Caco-2 (cell line): ENCODE results near the gene MARCHF9. TPM values are rescaled to one million over a fixed set of nuclear protein-coding genes. Genes with fewer than 3 reads are reported as not detected.

Experiments
- BruUV-seq: library from RNA; stranded (reverse); fragments of 400-500 nt; replicated peaks from 2 replicates; lab custom pipeline; 2021; lab: Mats Ljungman, UMichigan
- CTCF ChIA-PET: fragments of 300-600 bp; sonication (Branson Sonifier 250); formaldehyde crosslinking; loops from one replicate; lab custom pipeline; 2022; ENCODE audit warnings: antibody characterized with exemption; lab: Charles Lee
- POLR2A ChIA-PET: fragments of 300-600 bp; sonication (Branson Sonifier 250); formaldehyde crosslinking; loops from one replicate; lab custom pipeline; 2022; ENCODE audit warnings: antibody characterized with exemption; lab: Charles Lee
- DNase-seq, 2 experiments: peaks; one replicate each; pipeline versions ENCODE4 v3.0.0 to v3.0.0-alpha.2; 2020 to 2022
- H3K27me3 ChIP-seq: replicated peaks from 2 replicates; pipeline ENCODE4 v1.6.0; 2011; ENCODE audit warnings: low read length; ENCODE audit not compliant: control insufficient read depth, insufficient read depth
- H3K36me3 ChIP-seq: 2 replicates; pipeline ENCODE4 v1.5.1; 2011; ENCODE audit warnings: low read length; ENCODE audit not compliant: control insufficient read depth, insufficient read depth
- H3K4me1 ChIP-seq: fragments of 250-450 bp; sonication (Bioruptor Pico); 2 replicates; pipeline ENCODE4 v1.5.1; 2020; ENCODE audit warnings: mild to moderate bottlenecking
- H3K4me3 ChIP-seq: 2 replicates; pipeline ENCODE4 v1.5.1; 2011; ENCODE audit warnings: low read depth, mild to moderate bottlenecking, control low read depth, low read length
- H3K9me3 ChIP-seq: fragments of 250-450 bp; sonication (Bioruptor Pico); 2 replicates; pipeline ENCODE4 v1.5.1; 2020; ENCODE audit warnings: mild to moderate bottlenecking, moderate library complexity
- H3K27ac Mint-ChIP-seq: one replicate; pipeline ENCODE4 v1.8.0; 2022; ENCODE audit warnings: mixed read lengths; ENCODE audit not compliant: unreplicated experiment
- H3K27me3 Mint-ChIP-seq: one replicate; pipeline ENCODE4 v1.8.0; 2022; ENCODE audit warnings: mixed read lengths; ENCODE audit not compliant: insufficient read depth, unreplicated experiment
- H3K36me3 Mint-ChIP-seq: one replicate; pipeline ENCODE4 v1.8.0; 2022; ENCODE audit warnings: mild to moderate bottlenecking, mixed read lengths; ENCODE audit not compliant: insufficient read depth, unreplicated experiment
- H3K4me1 Mint-ChIP-seq: one replicate; pipeline ENCODE4 v1.8.0; 2022; ENCODE audit warnings: low read depth, mixed read lengths; ENCODE audit not compliant: unreplicated experiment
- H3K4me3 Mint-ChIP-seq: one replicate; pipeline ENCODE4 v1.8.0; 2022; ENCODE audit warnings: mild to moderate bottlenecking, moderate library complexity, mixed read lengths; ENCODE audit not compliant: unreplicated experiment
- H3K9me3 Mint-ChIP-seq: one replicate; pipeline ENCODE4 v1.8.0; 2022; ENCODE audit warnings: mixed read lengths; ENCODE audit not compliant: unreplicated experiment
- CTCF ChIP-seq, 2 experiments: fragments of 200-600 bp in 1 of 2; IDR thresholded peaks; 1 replicate in 1 of 2; 2 replicates in 1 of 2; pipeline versions ENCODE4 v1.5.1 to v1.8.0; 2011 to 2022; ENCODE audit warnings: antibody characterized with exemption in 1 of 2, control low read depth in 1 of 2, inconsistent platforms in 1 of 2, low read depth in 1 of 2, low read length in 1 of 2, mild to moderate bottlenecking in 1 of 2, moderate library complexity in 1 of 2; ENCODE audit not compliant: insufficient read depth in 1 of 2, severe bottlenecking in 1 of 2, unreplicated experiment in 1 of 2
- intact Hi-C: fragments of 100-400 bp; cut with micrococcal nuclease; formaldehyde crosslinking; loops from one replicate; pipeline ENCODE4 v1.10.0; 2022; ENCODE audit not compliant: unreplicated experiment
- total RNA-seq: library from RNA; stranded (reverse); gene quantifications from 2 replicates; pipeline ENCODE4 v1.2.3, GENCODE V29; 2022

Gene MARCHF9
- total RNA-seq, 1 experiment from 2014 or later = 11.0 TPM

GRCh38 chr12:57751788-57752667 lies 2.9 kb upstream of the MARCHF9 start, which contains the start of gene CDK4:
TSS of gene CDK4 (minus strand) at chr12:57752310. CDS start at chr12:57751717, 593 bp downstream.
- peaks cover 63% of the 10 kb centered on the region for H3K36me3 Mint-ChIP-seq
- intact Hi-C loops = loop anchor here (2.0 kb wide), 1 partner anchor 15 kb away; the partner anchor contains the start of gene CYP27B1
- TF ChIP-seq CTCF (IDR thresholded peaks at IDR 0.05; ENCODE audit: insufficient read depth in 1 of 2, low read depth in 1 of 2, low read length in 1 of 2, severe bottlenecking in 1 of 2, unreplicated experiment in 1 of 2) = no peak
- ChIA-PET CTCF (interaction anchor here (0.6 to 1.1 kb wide), 3 partner anchors 20 to 149 kb away, joined by 3 to 7 read pairs (median 4); partner anchors contain the start of genes CTDSP2, EEF1AKMT3 and METTL1), POLR2A (interaction anchor here (0.8 kb wide), 1 partner anchor 20 kb away, joined by 5 read pairs; the partner anchor contains the start of genes EEF1AKMT3 and METTL1)
- BruUV-seq = TSS peak; percentile 69
- peak within 1 kb of the TSS; percentile 83 for H3K4me3 ChIP-seq
- H3K4me1 ChIP-seq = peaks cover 16% of the 10 kb centered on the region; the same call in 1 of the 2 replicates
- peak within 1 kb of the TSS; percentile 99 for H3K27ac Mint-ChIP-seq
- H3K4me3 Mint-ChIP-seq = peak within 1 kb of the TSS; percentile 99
- no peaks in the 10 kb centered on the region for H3K9me3 Mint-ChIP-seq
- no peaks in the 10 kb centered on the region for H3K27me3 ChIP-seq
- H3K9me3 ChIP-seq = no peaks in the 10 kb centered on the region
- peak; percentile 99 to 100 for DNase-seq
- H3K27me3 Mint-ChIP-seq = no peaks in the 10 kb centered on the region
- H3K36me3 ChIP-seq = peaks cover 3% of the 10 kb centered on the region; the same call in 1 of the 2 replicates
- peaks cover 27% of the 10 kb centered on the region for H3K4me1 Mint-ChIP-seq

GRCh38 chr12:57752668-57753000 lies 2.3 kb upstream of the MARCHF9 start:
- no peaks in the 10 kb centered on the region for H3K27me3 Mint-ChIP-seq
- peaks cover 57% of the 10 kb centered on the region for H3K36me3 Mint-ChIP-seq
- Histone ChIP-seq H3K9me3 (no peaks in the 10 kb centered on the region), H3K4me1 (peaks cover 16% of the 10 kb centered on the region; the same call in 1 of the 2 replicates), H3K4me3 (peak overlapping the region; percentile 25), H3K27me3 (no peaks in the 10 kb centered on the region), H3K36me3 (peaks cover 3% of the 10 kb centered on the region; the same call in 1 of the 2 replicates)
- intact Hi-C loops = loop anchor here (2.0 kb wide), 1 partner anchor 14 kb away; the partner anchor contains the start of gene CYP27B1
- no peak for TF ChIP-seq CTCF (IDR thresholded peaks at IDR 0.05; ENCODE audit: insufficient read depth in 1 of 2, low read depth in 1 of 2, low read length in 1 of 2, severe bottlenecking in 1 of 2, unreplicated experiment in 1 of 2)
- H3K27ac Mint-ChIP-seq = peak overlapping the region; percentile 99
- H3K4me1 Mint-ChIP-seq = peaks cover 27% of the 10 kb centered on the region
- ChIA-PET POLR2A (no interaction called here), CTCF (interaction anchor here (1.1 kb wide), 1 partner anchor 20 kb away, joined by 3 read pairs; the partner anchor contains the start of genes EEF1AKMT3 and METTL1)
- peak overlapping the region; percentile 99 for H3K4me3 Mint-ChIP-seq
- no peaks in the 10 kb centered on the region for H3K9me3 Mint-ChIP-seq
- no peak for DNase-seq
- no TSS peak for BruUV-seq

GRCh38 chr12:57753756-57754337 lies 1.1 kb upstream of the MARCHF9 start:
- peaks cover 16% of the 10 kb centered on the region; the same call in 1 of the 2 replicates for H3K4me1 ChIP-seq
- TF ChIP-seq CTCF (IDR thresholded peaks at IDR 0.05; ENCODE audit: insufficient read depth in 1 of 2, low read depth in 1 of 2, low read length in 1 of 2, severe bottlenecking in 1 of 2, unreplicated experiment in 1 of 2) = no peak
- ChIA-PET CTCF (no interaction called here), POLR2A (no interaction called here)
- Mint-ChIP-seq H3K9me3 (no peaks in the 10 kb centered on the region), H3K36me3 (peaks cover 45% of the 10 kb centered on the region), H3K27me3 (no peaks in the 10 kb centered on the region), H3K27ac (peak overlapping the region; percentile 45), H3K4me1 (peaks cover 27% of the 10 kb centered on the region), H3K4me3 (peak overlapping the region; percentile 82)
- no peaks in the 10 kb centered on the region for H3K9me3 ChIP-seq
- H3K27me3 ChIP-seq = no peaks in the 10 kb centered on the region
- no peak for DNase-seq
- H3K4me3 ChIP-seq = no peak overlapping the region
- no TSS peak for BruUV-seq
- H3K36me3 ChIP-seq = peaks cover 3% of the 10 kb centered on the region; the same call in 1 of the 2 replicates
- intact Hi-C loops = loop anchor here (2.0 kb wide), 1 partner anchor 13 kb away; the partner anchor contains the start of gene CYP27B1
